ENCODE results near the gene NDUFAF8.

DNA sequence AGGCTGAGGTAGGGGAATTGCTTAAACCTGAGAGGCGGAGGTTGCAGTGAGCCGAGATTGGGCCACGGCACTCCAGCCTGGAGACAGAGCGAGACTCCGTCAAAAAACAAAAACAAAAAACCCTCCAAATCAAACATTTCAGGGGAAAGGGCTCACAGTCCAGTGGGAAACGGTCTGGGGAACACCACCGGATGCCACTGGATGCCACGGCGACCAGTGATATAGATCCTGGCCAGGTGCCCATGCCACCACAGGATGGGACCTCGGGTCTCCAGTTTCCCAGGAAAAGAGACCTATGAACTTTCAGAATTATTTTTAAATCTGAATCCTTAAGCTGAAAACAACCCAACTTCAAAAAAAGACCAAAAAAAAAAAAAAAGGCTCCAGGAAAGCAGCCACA, 28.7 kb upstream of the NDUFAF8 start:
- TF ChIP-seq, protein P1, sequence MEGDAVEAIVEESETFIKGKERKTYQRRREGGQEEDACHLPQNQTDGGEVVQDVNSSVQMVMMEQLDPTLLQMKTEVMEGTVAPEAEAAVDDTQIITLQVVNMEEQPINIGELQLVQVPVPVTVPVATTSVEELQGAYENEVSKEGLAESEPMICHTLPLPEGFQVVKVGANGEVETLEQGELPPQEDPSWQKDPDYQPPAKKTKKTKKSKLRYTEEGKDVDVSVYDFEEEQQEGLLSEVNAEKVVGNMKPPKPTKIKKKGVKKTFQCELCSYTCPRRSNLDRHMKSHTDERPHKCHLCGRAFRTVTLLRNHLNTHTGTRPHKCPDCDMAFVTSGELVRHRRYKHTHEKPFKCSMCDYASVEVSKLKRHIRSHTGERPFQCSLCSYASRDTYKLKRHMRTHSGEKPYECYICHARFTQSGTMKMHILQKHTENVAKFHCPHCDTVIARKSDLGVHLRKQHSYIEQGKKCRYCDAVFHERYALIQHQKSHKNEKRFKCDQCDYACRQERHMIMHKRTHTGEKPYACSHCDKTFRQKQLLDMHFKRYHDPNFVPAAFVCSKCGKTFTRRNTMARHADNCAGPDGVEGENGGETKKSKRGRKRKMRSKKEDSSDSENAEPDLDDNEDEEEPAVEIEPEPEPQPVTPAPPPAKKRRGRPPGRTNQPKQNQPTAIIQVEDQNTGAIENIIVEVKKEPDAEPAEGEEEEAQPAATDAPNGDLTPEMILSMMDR (IDR thresholded peaks at IDR 0.05) = no peak
- TF ChIP-seq POLR2AphosphoS5 (IDR thresholded peaks at IDR 0.05) (no peak), POLR2A (IDR thresholded peaks at IDR 0.05) (no peak), EP300 (IDR thresholded peaks at IDR 0.05) (no peak)

Data from gastroesophageal sphincter (tissue), 3 donors.